Measurements from ENCODE around the gene DYNLT4.

DNA sequence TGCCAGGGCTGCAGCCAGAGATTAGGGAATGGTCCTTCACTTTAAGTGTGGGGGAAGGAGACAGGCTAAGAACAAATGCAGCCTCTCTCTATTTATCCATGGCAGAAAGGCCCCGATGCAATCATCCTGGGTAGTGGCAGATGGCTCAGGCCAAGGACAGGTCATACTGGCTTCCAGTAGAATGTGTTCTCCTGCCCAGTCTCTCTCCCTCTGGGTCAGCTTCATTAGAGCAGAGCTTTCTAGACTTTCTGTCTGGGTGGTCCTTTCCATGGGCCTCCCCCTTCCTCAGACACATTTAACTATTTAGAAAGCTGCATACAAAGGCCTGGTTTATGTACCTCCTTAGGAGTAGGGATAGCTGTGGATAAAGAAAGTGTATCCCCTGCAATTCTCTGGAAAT is 40.7 kb upstream of the DYNLT4 start:
- TF ChIP-seq, protein P1, sequence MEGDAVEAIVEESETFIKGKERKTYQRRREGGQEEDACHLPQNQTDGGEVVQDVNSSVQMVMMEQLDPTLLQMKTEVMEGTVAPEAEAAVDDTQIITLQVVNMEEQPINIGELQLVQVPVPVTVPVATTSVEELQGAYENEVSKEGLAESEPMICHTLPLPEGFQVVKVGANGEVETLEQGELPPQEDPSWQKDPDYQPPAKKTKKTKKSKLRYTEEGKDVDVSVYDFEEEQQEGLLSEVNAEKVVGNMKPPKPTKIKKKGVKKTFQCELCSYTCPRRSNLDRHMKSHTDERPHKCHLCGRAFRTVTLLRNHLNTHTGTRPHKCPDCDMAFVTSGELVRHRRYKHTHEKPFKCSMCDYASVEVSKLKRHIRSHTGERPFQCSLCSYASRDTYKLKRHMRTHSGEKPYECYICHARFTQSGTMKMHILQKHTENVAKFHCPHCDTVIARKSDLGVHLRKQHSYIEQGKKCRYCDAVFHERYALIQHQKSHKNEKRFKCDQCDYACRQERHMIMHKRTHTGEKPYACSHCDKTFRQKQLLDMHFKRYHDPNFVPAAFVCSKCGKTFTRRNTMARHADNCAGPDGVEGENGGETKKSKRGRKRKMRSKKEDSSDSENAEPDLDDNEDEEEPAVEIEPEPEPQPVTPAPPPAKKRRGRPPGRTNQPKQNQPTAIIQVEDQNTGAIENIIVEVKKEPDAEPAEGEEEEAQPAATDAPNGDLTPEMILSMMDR (IDR thresholded peaks at IDR 0.05; ENCODE audit: extremely low read depth in 1 of 2, insufficient read depth in 1 of 2, low read depth in 1 of 2, low read length in 2 of 2): no peak
- TF ChIP-seq POLR2AphosphoS5 (IDR thresholded peaks at IDR 0.05; ENCODE audit: insufficient read depth, low read depth, low read length) (no peak), FOS (IDR thresholded peaks at IDR 0.05; ENCODE audit: borderline replicate concordance, insufficient read depth, low read length) (no peak), EZH2 (IDR thresholded peaks at IDR 0.05; ENCODE audit: borderline replicate concordance, low read depth, low read length, severe bottlenecking) (no peak), GATA2 (IDR thresholded peaks at IDR 0.05; ENCODE audit: insufficient read depth, insufficient read length, low read depth, low read length) (no peak), JUN (IDR thresholded peaks at IDR 0.05; ENCODE audit: borderline replicate concordance, insufficient read depth, insufficient read length, low read depth) (no peak), POLR2A (IDR thresholded peaks at IDR 0.05; ENCODE audit: low read depth, low read length) (no peak), MYC (IDR thresholded peaks at IDR 0.05; ENCODE audit: low read depth, low read length) (no peak)
